Left ventricle myocardium inferior (tissue), 1 donor: ENCODE measurements around the gene TMPRSS4. TPM values are rescaled to one million over a fixed set of nuclear protein-coding genes. Genes with fewer than 3 reads are reported as not detected.

ENCODE experiments used
- DNase-seq: peaks from one replicate; pipeline ENCODE4 v3.0.0-alpha.2; 2020
- H3K27ac ChIP-seq: fragments of 200-600 bp; replicated peaks from 2 replicates; pipeline ENCODE4 v1.8.0; 2021
- H3K27me3 ChIP-seq: fragments of 200-600 bp; 2 replicates; pipeline ENCODE4 v1.8.0; 2021; ENCODE audit warnings: low read depth
- H3K36me3 ChIP-seq: fragments of 200-600 bp; 2 replicates; pipeline ENCODE4 v1.8.0; 2021
- H3K4me1 ChIP-seq: fragments of 200-600 bp; 2 replicates; pipeline ENCODE4 v1.8.0; 2021
- H3K4me3 ChIP-seq: fragments of 200-600 bp; 2 replicates; pipeline ENCODE4 v1.8.0; 2021; ENCODE audit warnings: mild to moderate bottlenecking, moderate library complexity
- H3K9me3 ChIP-seq: fragments of 200-600 bp; replicated peaks from 2 replicates; pipeline ENCODE4 v1.8.0; 2021
- CTCF ChIP-seq: fragments of 200-600 bp; IDR thresholded peaks from 2 replicates; pipeline ENCODE4 v1.8.0; 2021; ENCODE audit warnings: antibody characterized with exemption, mild to moderate bottlenecking, borderline replicate concordance
- intact Hi-C: fragments of 100-400 bp; cut with micrococcal nuclease; formaldehyde crosslinking; loops from one replicate; pipeline ENCODE4 v1.11.0; 2022
- total RNA-seq: library from RNA; stranded (reverse); fragmentation: NEBNext Ultra II Directional; extraction: Animal tissue kit (Norgen Biotek cat#: 25700); gene quantifications from one replicate; pipeline ENCODE4 v1.2.1, GENCODE V29; 2021
- donor health status: DM: no; HTN: yes; CAD: no; lungs with severe emphysema.

Gene TMPRSS4
- total RNA-seq, 1 donor from 2014 or later, result 0.30 TPM

GRCh38 chr11:118112711-118113430 is 36.0 kb downstream of the TMPRSS4 start:
- Histone ChIP-seq H3K9me3 (no peaks in the 10 kb centered on the region), H3K4me1 (peaks cover 29% of the 10 kb centered on the region), H3K27me3 (no peaks in the 10 kb centered on the region), H3K4me3 (no peak overlapping the region), H3K27ac (no peak overlapping the region), H3K36me3 (no peaks in the 10 kb centered on the region)
- no peak for DNase-seq
- TF ChIP-seq CTCF, result no peak
- intact Hi-C loops, result no loop called here

- intact Hi-C loops, result no loop called here
- H3K4me3 ChIP-seq, result no peak overlapping the region
- no peak for TF ChIP-seq CTCF
These were observed 37.4 kb downstream of the TMPRSS4 start for GRCh38 chr11:118114266-118114665.

GRCh38 chr11:118115048-118115447 is 38.2 kb downstream of the TMPRSS4 start:
- Histone ChIP-seq H3K36me3 (no peaks in the 10 kb centered on the region), H3K4me1 (peaks cover 22% of the 10 kb centered on the region), H3K9me3 (no peaks in the 10 kb centered on the region), H3K4me3 (no peak overlapping the region), H3K27ac (no peak overlapping the region), H3K27me3 (no peaks in the 10 kb centered on the region)
- intact Hi-C loops, result no loop called here
- DNase-seq, result no peak
- no peak for TF ChIP-seq CTCF

More at GRCh38 chr11:118114266-118114665, 37.4 kb downstream of the TMPRSS4 start:
- no peak overlapping the region for H3K27ac ChIP-seq
- H3K36me3 ChIP-seq, result no peaks in the 10 kb centered on the region
- H3K9me3 ChIP-seq, result no peaks in the 10 kb centered on the region
- peaks cover 29% of the 10 kb centered on the region for H3K4me1 ChIP-seq
- no peak for DNase-seq
- H3K27me3 ChIP-seq, result no peaks in the 10 kb centered on the region

GRCh38 chr11:118117790-118118601 is 41.1 kb downstream of the TMPRSS4 start:
- no peak for TF ChIP-seq CTCF
- no peaks in the 10 kb centered on the region for H3K36me3 ChIP-seq
- H3K4me3 ChIP-seq, result no peak overlapping the region
- no peaks in the 10 kb centered on the region for H3K27me3 ChIP-seq
- peak overlapping the region; percentile 69 for H3K27ac ChIP-seq
- intact Hi-C loops, result no loop called here
- H3K4me1 ChIP-seq, result peaks cover 22% of the 10 kb centered on the region
- DNase-seq, result no peak
- no peaks in the 10 kb centered on the region for H3K9me3 ChIP-seq

GRCh38 chr11:118120793-118121192 is 43.9 kb downstream of the TMPRSS4 start:
- intact Hi-C loops, result no loop called here
- TF ChIP-seq CTCF, result no peak
- Histone ChIP-seq H3K27me3 (no peaks in the 10 kb centered on the region), H3K4me1 (peaks cover 22% of the 10 kb centered on the region), H3K36me3 (no peaks in the 10 kb centered on the region), H3K27ac (no peak overlapping the region), H3K9me3 (no peaks in the 10 kb centered on the region), H3K4me3 (no peak overlapping the region)
- no peak for DNase-seq
